22Rv1 (cell line): ENCODE measurements around the gene EYS.

Experiments
- ZFX ChIP-seq: fragments of 450-650 bp; IDR thresholded peaks from 2 replicates; pipeline ENCODE4 v1.6.1; 2017; ENCODE audit warnings: antibody characterized with exemption, borderline replicate concordance
- TF ChIP-seq, protein P1 (sequence below): fragments of 450-650 bp; IDR thresholded peaks from 2 replicates; pipeline ENCODE4 v1.5.1; 2017; ENCODE audit warnings: mild to moderate bottlenecking

DNA sequence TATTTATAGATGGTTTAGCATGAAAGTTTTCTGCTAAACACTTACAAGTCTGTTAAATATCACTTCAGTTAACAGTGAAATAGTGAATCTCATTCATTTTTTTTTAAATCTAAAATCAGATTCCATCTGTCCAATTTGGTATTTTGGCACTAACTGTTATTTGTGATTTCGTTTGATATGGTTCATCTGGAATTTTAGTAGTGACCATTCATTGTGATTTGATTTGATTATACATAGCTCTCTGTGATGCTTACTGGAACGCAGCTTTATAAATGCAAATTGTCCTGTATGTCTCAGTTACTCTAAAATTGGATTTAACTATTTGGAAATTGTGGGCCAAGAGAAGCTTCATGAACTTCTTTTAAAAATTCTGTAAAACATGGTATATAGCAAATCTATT lies 571.5 kb downstream of the EYS start:
- TF ChIP-seq, protein P1, sequence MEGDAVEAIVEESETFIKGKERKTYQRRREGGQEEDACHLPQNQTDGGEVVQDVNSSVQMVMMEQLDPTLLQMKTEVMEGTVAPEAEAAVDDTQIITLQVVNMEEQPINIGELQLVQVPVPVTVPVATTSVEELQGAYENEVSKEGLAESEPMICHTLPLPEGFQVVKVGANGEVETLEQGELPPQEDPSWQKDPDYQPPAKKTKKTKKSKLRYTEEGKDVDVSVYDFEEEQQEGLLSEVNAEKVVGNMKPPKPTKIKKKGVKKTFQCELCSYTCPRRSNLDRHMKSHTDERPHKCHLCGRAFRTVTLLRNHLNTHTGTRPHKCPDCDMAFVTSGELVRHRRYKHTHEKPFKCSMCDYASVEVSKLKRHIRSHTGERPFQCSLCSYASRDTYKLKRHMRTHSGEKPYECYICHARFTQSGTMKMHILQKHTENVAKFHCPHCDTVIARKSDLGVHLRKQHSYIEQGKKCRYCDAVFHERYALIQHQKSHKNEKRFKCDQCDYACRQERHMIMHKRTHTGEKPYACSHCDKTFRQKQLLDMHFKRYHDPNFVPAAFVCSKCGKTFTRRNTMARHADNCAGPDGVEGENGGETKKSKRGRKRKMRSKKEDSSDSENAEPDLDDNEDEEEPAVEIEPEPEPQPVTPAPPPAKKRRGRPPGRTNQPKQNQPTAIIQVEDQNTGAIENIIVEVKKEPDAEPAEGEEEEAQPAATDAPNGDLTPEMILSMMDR, result no peak
- TF ChIP-seq ZFX, result no peak
